ENCODE results near the gene AMDHD1. TPM values are rescaled to one million over a fixed set of nuclear protein-coding genes. Genes with fewer than 3 reads are reported as not detected.

Gene AMDHD1
- total RNA-seq, 1 donor: not detected

DNA sequence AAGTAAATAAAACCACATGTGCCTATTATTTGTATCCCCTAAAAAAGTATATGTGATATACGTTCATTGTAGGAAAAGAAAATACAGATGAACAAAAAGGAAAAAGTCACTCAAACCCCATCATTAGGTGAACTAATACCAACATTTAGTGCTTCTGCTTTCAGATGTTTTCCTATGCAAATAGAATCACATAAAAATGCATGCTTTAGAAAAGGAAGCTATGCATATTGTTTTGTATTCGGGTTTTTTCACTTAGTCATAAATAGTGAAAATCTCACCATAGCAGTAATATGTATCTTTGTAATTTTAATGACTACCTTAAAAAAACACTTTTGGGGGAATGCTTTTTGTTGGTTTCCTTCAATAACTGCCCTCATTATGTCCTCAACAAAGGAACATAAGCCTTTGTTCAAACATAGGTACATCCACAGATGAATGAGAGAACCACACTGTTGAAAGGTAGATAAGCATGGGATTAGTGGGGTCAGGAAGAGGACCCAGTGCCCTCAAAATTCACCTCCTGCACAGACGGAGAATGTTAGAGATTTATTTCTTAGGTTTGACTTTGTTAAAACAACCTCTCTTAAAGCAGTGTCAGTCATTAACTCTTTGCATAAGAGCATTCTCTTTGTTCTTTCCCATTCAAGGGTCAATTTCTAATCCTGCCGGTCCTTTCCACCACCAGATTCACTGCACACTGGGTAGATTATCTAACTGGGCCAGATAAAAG, 6.5 kb downstream of the AMDHD1 start:
- H3K4me3 ChIP-seq (ENCODE audit: low read depth, low read length): no peak overlapping the region
- no peak for DNase-seq (ENCODE audit: low read depth)
- TF ChIP-seq, protein P1, sequence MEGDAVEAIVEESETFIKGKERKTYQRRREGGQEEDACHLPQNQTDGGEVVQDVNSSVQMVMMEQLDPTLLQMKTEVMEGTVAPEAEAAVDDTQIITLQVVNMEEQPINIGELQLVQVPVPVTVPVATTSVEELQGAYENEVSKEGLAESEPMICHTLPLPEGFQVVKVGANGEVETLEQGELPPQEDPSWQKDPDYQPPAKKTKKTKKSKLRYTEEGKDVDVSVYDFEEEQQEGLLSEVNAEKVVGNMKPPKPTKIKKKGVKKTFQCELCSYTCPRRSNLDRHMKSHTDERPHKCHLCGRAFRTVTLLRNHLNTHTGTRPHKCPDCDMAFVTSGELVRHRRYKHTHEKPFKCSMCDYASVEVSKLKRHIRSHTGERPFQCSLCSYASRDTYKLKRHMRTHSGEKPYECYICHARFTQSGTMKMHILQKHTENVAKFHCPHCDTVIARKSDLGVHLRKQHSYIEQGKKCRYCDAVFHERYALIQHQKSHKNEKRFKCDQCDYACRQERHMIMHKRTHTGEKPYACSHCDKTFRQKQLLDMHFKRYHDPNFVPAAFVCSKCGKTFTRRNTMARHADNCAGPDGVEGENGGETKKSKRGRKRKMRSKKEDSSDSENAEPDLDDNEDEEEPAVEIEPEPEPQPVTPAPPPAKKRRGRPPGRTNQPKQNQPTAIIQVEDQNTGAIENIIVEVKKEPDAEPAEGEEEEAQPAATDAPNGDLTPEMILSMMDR (IDR thresholded peaks at IDR 0.05; ENCODE audit: insufficient read depth, low read depth, low read length): no peak

DNA sequence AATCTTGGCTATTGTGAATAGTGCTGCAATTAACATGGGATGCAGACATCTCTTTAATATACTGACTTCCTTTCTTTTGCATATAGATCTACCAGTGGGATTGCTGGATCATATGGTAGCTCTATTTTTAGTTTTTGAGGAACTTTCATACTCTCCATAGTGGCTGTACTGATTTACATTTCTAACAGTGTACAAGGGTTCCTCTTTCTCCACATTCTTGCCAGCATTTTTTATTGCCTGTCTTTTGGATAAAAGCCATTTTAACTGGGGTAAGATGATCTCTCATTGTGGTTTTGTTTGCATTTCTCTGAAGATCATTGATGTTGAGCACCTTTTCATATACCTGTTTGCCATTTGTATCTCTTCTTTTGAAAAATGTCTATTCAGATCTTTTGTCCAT, 8.4 kb downstream of the AMDHD1 start:
- DNase-seq (ENCODE audit: low read depth): no peak
- TF ChIP-seq, protein P1 (IDR thresholded peaks at IDR 0.05; ENCODE audit: insufficient read depth, low read depth, low read length): no peak
- no peak overlapping the region for H3K4me3 ChIP-seq (ENCODE audit: low read depth, low read length)

DNA sequence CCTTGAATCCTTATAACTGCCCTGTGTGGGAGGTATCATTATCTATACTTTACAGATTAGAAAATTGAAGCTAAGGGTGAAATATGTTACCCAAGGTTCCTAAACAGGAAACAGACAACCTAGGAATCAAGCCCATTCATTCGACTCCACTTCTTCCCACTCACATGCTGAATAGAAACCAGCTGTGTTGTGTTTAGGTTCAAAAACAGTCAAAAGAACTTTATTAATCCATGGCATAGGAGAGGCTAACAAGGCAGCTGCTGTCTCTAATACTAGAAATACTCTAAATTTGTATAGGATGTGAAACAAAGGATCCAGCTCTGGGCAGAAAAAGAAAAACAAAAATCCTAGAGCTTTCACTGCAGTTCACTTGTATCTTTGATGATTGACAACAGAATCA, 9.9 kb downstream of the AMDHD1 start:
- no peak for DNase-seq (ENCODE audit: low read depth)
- H3K4me3 ChIP-seq (ENCODE audit: low read depth, low read length): no peak overlapping the region
- TF ChIP-seq, protein P1 (IDR thresholded peaks at IDR 0.05; ENCODE audit: insufficient read depth, low read depth, low read length): no peak

DNA sequence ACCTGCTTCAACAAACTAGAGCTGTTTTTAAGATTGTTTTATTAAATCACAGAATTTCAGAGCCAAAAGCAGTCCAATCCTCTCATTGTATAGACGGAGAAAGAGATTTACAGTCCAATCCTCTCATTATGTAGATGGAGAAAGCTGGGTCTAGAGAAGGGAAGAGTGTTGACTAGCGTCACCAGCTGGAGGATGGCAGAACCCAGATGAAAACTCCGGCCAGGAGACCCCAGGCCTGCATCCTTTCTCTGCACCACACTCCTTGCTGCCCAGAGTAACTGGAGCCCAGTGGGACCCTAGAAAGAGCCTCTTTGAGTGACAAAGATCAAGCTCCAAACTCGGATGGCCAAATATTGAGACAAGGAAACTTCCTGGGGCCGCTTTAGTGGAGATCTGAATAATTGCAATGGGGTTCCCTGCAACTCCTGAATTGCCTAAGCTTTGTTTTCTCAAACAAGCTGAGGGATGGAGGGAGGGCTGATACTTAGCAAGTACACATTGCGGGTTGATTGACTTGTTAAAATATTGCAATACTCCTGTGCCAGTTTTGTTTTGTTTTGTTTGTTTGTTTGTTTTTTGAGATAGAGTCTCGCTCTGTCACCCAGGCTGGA, 12.5 kb downstream of the AMDHD1 start:
- no peak overlapping the region for H3K4me3 ChIP-seq (ENCODE audit: low read depth, low read length)
- TF ChIP-seq, protein P1 (IDR thresholded peaks at IDR 0.05; ENCODE audit: insufficient read depth, low read depth, low read length): no peak
- no peak for DNase-seq (ENCODE audit: low read depth)

DNA sequence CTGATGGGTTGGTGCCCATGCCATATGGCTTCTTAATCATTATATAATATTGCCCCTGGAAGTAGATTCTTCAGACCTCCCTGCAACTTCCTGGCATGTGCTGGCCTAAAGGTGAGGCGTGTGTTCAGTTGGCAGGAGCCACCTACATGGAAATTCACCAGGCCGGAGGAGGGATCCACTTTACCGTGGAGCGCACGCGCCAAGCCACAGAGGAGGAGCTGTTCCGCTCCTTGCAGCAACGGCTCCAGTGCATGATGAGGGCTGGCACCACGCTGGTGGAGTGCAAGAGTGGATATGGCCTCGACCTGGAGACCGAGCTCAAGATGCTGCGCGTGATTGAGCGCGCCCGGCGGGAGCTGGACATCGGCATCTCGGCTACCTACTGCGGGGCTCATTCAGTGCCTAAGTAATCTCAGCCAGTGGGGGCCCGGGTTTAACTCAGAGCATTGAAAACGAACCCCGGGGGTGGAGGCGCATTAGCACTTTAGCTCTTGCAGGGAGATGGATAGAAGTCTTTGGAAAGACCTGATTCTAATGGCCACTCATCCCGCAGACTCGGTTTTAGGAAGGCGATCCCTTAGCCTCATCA, 13.5 kb downstream of the AMDHD1 start:
- TF ChIP-seq, protein P1 (IDR thresholded peaks at IDR 0.05; ENCODE audit: insufficient read depth, low read depth, low read length): no peak

DNA sequence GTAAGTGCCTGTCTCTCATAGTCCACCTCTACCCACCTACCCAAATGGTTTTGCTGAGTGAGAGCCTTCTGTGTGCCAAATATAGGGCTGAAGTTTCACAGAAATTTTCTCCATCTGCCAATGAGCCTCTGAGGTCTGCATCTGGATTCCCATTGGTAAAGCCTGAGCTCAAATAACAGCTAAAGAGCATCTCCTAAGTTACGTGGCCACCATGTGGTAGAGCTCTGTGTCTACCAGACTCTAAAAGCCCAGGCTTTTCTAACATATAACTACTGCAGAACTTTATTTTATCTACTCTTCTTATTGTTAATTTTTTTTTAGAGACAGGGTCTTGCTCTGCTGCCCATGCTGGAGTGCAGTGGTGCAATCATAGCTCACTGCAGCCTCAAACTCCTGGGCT, 16.0 kb downstream of the AMDHD1 start:
- H3K4me3 ChIP-seq (ENCODE audit: low read depth, low read length): no peak overlapping the region
- TF ChIP-seq, protein P1 (IDR thresholded peaks at IDR 0.05; ENCODE audit: insufficient read depth, low read depth, low read length): no peak
- no peak for DNase-seq (ENCODE audit: low read depth)

More for the DNA sequence above, 13.5 kb downstream of the AMDHD1 start:
- H3K4me3 ChIP-seq (ENCODE audit: low read depth, low read length): no peak overlapping the region
- no peak for DNase-seq (ENCODE audit: low read depth)
